Measurements from ENCODE around the gene CACNA2D4. TPM values are rescaled to one million over a fixed set of nuclear protein-coding genes. Genes with fewer than 3 reads are reported as not detected.

Gene CACNA2D4
- total RNA-seq, 1 donor from 2014 or later: 7.0 TPM

- no peak for TF ChIP-seq CTCF (IDR thresholded peaks at IDR 0.05)
- no peak overlapping the region for H3K27ac ChIP-seq
- H3K36me3 ChIP-seq: no peaks in the 10 kb centered on the region
- DNase-seq (peak; percentile 35), ATAC-seq (no peak)
- no peaks in the 10 kb centered on the region for H3K9me3 ChIP-seq
- H3K4me1 ChIP-seq: peaks cover 4% of the 10 kb centered on the region
- intact Hi-C loops (cut with DNase I): no loop called here
- H3K4me3 ChIP-seq: no peak overlapping the region
- no peaks in the 10 kb centered on the region for H3K27me3 ChIP-seq (ENCODE audit: low read depth)
Measured at GRCh38 chr12:1805441-1806081, 112.9 kb downstream of the CACNA2D4 start.

GRCh38 chr12:1804545-1805332, 113.7 kb downstream of the CACNA2D4 start:
- Histone ChIP-seq H3K36me3 (no peaks in the 10 kb centered on the region), H3K4me3 (no peak overlapping the region), H3K4me1 (peaks cover 4% of the 10 kb centered on the region), H3K9me3 (no peaks in the 10 kb centered on the region), H3K27ac (peak overlapping the region; percentile 43), H3K27me3 (ENCODE audit: low read depth) (no peaks in the 10 kb centered on the region)
- intact Hi-C loops (cut with DNase I): no loop called here
- TF ChIP-seq CTCF (IDR thresholded peaks at IDR 0.05): no peak
- DNase-seq (peak; percentile 92), ATAC-seq (peak; percentile 86 to 94)

- Histone ChIP-seq H3K27ac (no peak overlapping the region), H3K27me3 (ENCODE audit: low read depth) (no peaks in the 10 kb centered on the region), H3K9me3 (no peaks in the 10 kb centered on the region), H3K36me3 (no peaks in the 10 kb centered on the region), H3K4me3 (no peak overlapping the region), H3K4me1 (peaks cover 4% of the 10 kb centered on the region)
- TF ChIP-seq CTCF (IDR thresholded peaks at IDR 0.05): no peak
- ATAC-seq (no peak), DNase-seq (no peak)
- intact Hi-C loops (cut with DNase I): no loop called here
Measured at GRCh38 chr12:1803736-1804135, 114.7 kb downstream of the CACNA2D4 start.

GRCh38 chr12:1801303-1801975, 117.0 kb downstream of the CACNA2D4 start:
- H3K4me3 ChIP-seq: no peak overlapping the region
- DNase-seq: no peak
- no peaks in the 10 kb centered on the region for H3K36me3 ChIP-seq
- H3K9me3 ChIP-seq: no peaks in the 10 kb centered on the region
- no peaks in the 10 kb centered on the region for H3K27me3 ChIP-seq (ENCODE audit: low read depth)
- peaks cover 9% of the 10 kb centered on the region for H3K4me1 ChIP-seq
- no peak overlapping the region for H3K27ac ChIP-seq
- ATAC-seq: no peak
- TF ChIP-seq CTCF (IDR thresholded peaks at IDR 0.05): no peak
- intact Hi-C loops (cut with DNase I): no loop called here

- peak; percentile 59 for DNase-seq
- intact Hi-C loops (cut with DNase I): no loop called here
- H3K4me1 ChIP-seq: peaks cover 12% of the 10 kb centered on the region
- no peak for ATAC-seq
- H3K9me3 ChIP-seq: no peaks in the 10 kb centered on the region
- no peak overlapping the region for H3K4me3 ChIP-seq
- H3K27ac ChIP-seq: no peak overlapping the region
- peak; percentile 38 for TF ChIP-seq CTCF (IDR thresholded peaks at IDR 0.05)
- no peaks in the 10 kb centered on the region for H3K36me3 ChIP-seq
- H3K27me3 ChIP-seq (ENCODE audit: low read depth): no peaks in the 10 kb centered on the region
Measured at GRCh38 chr12:1800401-1801302, 117.8 kb downstream of the CACNA2D4 start.
